ENCODE measurements around the gene CHDH.

- no peak for TF ChIP-seq ZNF121 (tag by site-specific recombination; IDR thresholded peaks at IDR 0.05)
- no peak for TF ChIP-seq ZNF449 (tag by site-specific recombination; IDR thresholded peaks at IDR 0.05)
- TF ChIP-seq ATF2 (tag by site-specific recombination; IDR thresholded peaks at IDR 0.05; ENCODE audit: low read depth): no peak
- no peak for TF ChIP-seq CTCF (tag by site-specific recombination; IDR thresholded peaks at IDR 0.05)
- TF ChIP-seq SETDB1 (IDR thresholded peaks at IDR 0.05; ENCODE audit: insufficient read length, low read length): no peak
- TF ChIP-seq ZNF140 (tag by site-specific recombination; IDR thresholded peaks at IDR 0.05): no peak
- TF ChIP-seq PBX3 (CRISPR knock-in tag; IDR thresholded peaks at IDR 0.05): no peak
- TF ChIP-seq ZNF501 (tag by site-specific recombination; IDR thresholded peaks at IDR 0.05): no peak
- TF ChIP-seq YY1 (tag by site-specific recombination; IDR thresholded peaks at IDR 0.05): no peak
These were observed 8.9 kb downstream of the CHDH start for GRCh38 chr3:53837331-53837730.

Measured in HEK293 (cell line).